ENCODE measurements around the gene EGFL8. TPM values are rescaled to one million over a fixed set of nuclear protein-coding genes. Genes with fewer than 3 reads are reported as not detected.
"Not testable (repeated sequence)": the region's sequence is repeated elsewhere in the genome, so short reads cannot be mapped to it uniquely, and the experiment has no call there.

Gene EGFL8
- total RNA-seq, 1 donor from 2014 or later: 5.7 TPM

GRCh38 chr6:32181148-32181702 is 16.8 kb downstream of the EGFL8 start:
- FAIRE-seq (no peak), DNase-seq (ENCODE audit: low spot score in 2 of 2) (no peak)

GRCh38 chr6:32181915-32182529 is 17.6 kb downstream of the EGFL8 start:
- FAIRE-seq (no peak), DNase-seq (ENCODE audit: low spot score in 2 of 2) (no peak)

DNA sequence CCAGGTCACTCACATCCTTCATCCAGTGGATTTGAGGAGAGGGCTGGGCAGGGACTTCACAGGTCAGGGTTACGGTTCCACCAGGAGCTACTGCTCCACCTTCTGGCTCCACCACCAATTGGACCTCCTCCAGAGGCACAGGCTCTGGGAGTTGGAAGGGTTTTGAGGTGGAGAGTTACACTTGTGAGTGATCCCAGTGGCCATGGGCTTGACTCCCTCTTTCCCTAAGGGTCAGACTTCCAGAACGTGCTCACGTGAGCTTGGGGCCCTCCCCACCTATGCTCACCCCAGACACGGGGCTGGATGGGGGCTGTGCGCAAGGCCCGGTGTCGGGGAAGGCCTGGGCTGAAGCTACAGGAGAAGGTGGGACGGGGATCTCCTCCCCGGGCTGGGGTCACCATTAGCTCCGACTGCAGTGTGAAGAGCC is 18.2 kb downstream of the EGFL8 start:
- DNase-seq (ENCODE audit: low spot score in 2 of 2) (no peak), FAIRE-seq (no peak)

GRCh38 chr6:32183030-32183429 is 18.6 kb downstream of the EGFL8 start:
- DNase-seq (ENCODE audit: low spot score in 2 of 2): no peak
- FAIRE-seq: no peak

DNA sequence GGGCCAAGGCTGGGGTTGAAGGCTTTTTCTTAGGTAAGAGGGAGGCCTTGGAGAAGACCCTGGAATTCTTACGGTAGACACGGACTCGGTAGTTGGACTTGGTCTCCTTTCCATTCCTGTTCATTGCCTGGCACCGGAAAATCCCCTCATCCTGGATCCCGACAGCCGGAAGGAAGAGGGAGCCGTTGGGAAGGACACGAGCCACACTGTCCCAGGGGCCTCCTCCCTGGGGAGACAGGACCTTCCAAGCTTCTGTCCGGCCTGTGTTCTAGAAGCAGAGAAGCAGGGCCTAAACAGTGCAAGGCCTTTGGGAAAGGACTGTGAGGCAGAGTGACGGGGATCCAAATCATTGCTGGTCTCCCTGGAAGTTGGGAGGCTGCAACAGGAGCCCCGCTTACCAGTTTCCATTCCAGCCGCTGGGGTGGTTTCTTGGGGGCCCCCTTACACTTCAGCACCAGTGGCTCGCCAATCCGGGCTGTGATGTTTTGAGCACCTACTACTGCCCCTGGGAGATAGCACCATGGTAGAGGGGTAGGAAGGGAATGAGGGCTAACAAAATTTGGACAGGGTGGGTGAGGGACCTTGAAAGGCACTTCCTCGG is 19.2 kb downstream of the EGFL8 start:
- DNase-seq (ENCODE audit: low spot score in 2 of 2) (no peak), FAIRE-seq (no peak)

- FAIRE-seq (no peak), DNase-seq (ENCODE audit: low spot score in 2 of 2) (no peak)
These were observed 19.8 kb downstream of the EGFL8 start, which contains the start of gene AGER for GRCh38 chr6:32184084-32184640. Gene AGER, minus strand, starts transcription at chr6:32184253. Its CDS starts 31 bp downstream, at chr6:32184222.

GRCh38 chr6:32185681-32186131 is 21.3 kb downstream of the EGFL8 start:
- FAIRE-seq; DNase-seq (ENCODE audit: low spot score in 2 of 2): not testable (repeated sequence)

DNA sequence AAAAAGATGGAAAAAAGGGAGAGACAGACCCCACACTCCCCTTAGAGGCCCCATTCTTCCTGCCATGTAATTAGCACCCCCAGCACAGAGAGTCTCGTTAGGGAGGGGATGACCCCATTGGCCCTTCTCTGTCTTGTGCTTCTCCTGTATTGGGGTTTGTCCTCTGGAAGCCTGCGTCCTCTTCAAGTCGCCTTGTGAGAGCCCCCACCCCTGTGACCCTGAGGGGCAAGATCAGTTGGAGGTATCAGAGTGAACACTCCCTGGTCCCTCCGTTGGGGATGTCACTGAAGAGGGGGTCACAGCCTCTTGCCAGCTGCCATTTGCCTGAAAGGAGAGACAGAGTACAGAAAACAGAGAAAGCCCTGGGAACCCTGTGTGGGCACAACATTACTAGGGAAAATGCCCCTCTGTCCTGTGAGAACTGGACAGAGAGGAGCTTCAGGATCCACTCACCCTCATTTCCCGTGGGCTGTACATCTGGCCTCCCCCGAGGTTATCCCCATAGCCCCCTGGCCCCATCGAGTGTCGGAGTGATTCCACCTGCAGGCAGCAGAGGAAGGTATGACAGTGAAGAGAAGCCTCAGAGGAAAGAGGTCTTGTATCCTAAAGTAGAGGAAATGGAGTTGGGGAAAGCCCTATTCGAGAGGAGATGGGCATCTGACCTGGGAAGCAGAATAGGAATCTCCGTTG is 21.9 kb downstream of the EGFL8 start:
- not testable (repeated sequence) for FAIRE-seq; DNase-seq (ENCODE audit: low spot score in 2 of 2)

DNA sequence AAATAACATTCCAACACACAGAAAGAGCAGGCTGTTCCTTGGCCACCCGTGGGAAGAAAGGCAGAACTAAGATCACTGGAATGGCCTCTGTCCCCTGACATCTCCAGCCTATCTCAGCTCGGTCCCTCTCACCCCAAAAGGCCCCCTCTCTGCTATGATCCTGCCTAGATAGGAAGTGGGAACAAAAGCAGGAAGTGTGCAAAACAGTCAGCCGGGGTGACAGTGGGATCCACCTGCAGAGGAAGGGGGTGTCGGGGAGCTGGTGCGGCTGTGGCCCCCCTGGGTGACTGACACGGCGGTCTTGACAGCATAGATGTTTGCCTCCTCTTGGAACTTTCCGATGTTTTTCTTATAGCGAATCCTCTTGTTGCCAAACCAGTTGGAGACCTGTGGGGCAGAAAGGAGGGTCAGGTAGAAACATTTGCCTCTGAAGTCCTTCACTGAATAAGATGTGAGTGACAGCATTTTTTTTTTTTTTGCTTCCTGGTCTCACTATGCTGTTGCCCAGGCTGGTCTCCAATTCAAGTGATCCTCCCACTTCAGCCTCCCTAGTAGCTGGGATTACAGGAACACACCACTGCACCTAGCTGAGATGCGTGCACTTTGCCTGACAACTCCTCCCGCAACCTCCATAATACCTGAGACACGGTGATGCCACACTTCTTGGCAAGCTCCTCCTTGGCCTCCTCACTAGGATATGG is 22.8 kb downstream of the EGFL8 start:
- DNase-seq (ENCODE audit: low spot score in 2 of 2) (no peak), FAIRE-seq (no peak)

- FAIRE-seq; DNase-seq (ENCODE audit: low spot score in 2 of 2): not testable (repeated sequence)
These were observed 23.5 kb downstream of the EGFL8 start for GRCh38 chr6:32187725-32188380.

GRCh38 chr6:32188381-32189068 is 24.1 kb downstream of the EGFL8 start:
- DNase-seq (ENCODE audit: low spot score in 2 of 2) (no peak), FAIRE-seq (no peak)

- FAIRE-seq: no peak
These were observed 24.8 kb downstream of the EGFL8 start for GRCh38 chr6:32189069-32189741.

DNA sequence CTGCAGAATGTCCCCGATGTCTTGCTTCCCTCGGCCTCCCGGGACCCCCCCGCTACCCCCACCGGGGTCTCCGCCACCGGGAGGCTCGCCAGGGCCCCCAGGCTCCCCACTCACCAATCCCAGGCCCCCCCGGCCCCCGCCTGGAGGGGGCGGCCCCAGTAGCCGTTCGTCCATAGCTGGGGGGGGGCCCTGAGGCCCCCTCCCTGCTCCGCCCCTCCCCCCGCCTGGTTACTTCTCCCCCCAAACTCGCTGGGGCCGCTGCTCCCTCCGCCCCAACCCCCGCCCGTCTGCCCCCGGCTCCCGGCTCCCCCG is 25.3 kb downstream of the EGFL8 start:
- no peak for DNase-seq (ENCODE audit: low spot score in 2 of 2)
- FAIRE-seq: no peak

More at GRCh38 chr6:32189069-32189741, 24.8 kb downstream of the EGFL8 start:
- no peak for DNase-seq (ENCODE audit: low spot score in 2 of 2)

GRCh38 chr6:32190054-32190851 is 25.9 kb downstream of the EGFL8 start, which contains the start of gene PBX2:
Gene PBX2, minus strand, starts transcription at chr6:32190202. Its CDS starts 287 bp downstream, at chr6:32189915.
- DNase-seq (ENCODE audit: low spot score in 2 of 2) (peak; percentile 82 to 87), FAIRE-seq (no peak)

GRCh38 chr6:32190911-32191677 is 26.7 kb downstream of the EGFL8 start:
- FAIRE-seq (no peak), DNase-seq (ENCODE audit: low spot score in 2 of 2) (no peak)

- DNase-seq (ENCODE audit: low spot score in 2 of 2): no peak
- no peak for FAIRE-seq
These were observed 27.6 kb downstream of the EGFL8 start for GRCh38 chr6:32191696-32192607.

Data from frontal cortex (tissue), 4 donors.